COR-L47 (cell line): ENCODE data around the gene LTBP1.

ENCODE experiments used
- DNase-seq: peaks from one replicate; lab custom pipeline; 2025; lab: John Stamatoyannopoulos, UW

The LTBP1 gene

DNA sequence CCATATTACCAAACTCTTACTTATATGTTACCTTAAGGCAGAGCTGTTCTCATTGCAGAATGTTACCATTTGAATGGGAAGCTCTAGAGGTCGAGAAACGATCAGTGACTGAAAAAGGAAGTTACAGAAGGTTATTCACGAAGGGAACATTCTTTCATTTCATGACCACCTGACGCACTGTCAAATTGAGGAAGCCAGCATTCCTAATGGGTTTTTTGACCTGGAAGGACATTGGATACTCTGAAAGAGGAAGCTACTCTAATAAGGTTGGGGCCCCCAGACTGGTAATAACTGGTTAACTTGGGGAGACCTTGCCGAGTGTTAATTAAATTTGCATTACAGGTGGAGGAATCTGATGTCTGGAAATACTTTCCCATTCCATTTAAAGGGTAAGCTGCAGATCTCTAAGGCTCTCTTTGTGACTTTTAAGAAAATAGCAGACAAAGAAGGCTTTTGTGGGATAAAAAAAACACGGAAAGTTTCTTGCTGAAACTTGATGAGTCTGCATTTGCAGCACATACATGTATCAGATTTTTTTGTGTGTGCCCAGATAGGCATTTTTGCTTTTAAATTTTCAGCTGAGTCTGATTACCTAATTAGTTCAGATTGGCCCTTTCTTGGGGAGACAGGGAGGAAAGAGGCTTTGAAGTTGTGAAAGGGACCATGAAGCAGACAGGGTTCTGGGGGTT is 137.1 kb downstream of the LTBP1 start:
- no peak for DNase-seq

- DNase-seq = no peak
Measured at GRCh38 chr2:33084433-33084832, 137.7 kb downstream of the LTBP1 start.

DNA sequence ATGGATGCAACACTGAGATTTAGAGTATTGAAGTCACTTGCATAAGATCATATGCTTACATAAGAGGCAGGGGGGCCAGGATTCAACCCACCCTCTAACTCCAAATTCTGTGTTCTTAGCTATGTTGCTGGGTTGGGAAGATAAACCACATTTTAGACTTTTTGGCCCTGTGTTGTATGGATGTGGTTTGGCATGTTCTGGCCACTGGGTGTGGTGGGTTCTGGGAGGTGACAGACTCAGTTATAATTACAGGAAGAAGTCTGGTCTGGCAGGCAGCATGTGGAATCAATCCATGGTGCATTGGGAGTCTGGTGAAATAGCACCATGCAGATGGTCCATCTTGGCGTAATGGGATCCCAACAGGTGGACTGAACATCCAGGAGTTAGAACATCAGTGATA is 138.9 kb downstream of the LTBP1 start:
- no peak for DNase-seq

DNA sequence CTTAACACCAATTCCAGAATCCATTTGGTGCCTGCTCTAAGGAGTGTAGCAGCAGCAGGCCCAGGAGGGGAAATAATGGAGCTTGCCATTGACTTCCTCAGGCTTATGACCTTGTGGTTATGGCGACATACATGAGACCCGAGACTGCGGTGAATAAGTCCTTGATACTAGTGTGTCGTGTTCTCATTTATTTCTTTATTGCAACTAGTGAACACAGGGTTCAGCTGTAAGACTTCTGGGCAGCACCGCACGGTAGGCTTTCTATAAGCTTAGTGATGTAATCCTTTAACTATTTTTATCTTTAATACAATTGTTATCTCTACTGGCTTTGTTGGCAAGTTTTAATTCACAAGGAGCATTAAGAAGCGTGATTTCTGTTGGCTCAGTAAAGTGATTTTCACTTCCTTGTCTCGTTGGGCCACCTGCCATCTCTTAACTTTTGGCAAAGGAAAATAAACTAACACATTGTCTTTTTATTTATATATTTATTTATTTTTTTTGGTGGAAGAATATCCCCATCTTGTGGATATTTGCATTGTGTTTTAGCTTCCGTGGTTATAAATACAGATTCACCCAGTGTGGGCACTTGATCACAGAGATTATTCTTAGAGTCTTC is 139.8 kb downstream of the LTBP1 start:
- no peak for DNase-seq

DNA sequence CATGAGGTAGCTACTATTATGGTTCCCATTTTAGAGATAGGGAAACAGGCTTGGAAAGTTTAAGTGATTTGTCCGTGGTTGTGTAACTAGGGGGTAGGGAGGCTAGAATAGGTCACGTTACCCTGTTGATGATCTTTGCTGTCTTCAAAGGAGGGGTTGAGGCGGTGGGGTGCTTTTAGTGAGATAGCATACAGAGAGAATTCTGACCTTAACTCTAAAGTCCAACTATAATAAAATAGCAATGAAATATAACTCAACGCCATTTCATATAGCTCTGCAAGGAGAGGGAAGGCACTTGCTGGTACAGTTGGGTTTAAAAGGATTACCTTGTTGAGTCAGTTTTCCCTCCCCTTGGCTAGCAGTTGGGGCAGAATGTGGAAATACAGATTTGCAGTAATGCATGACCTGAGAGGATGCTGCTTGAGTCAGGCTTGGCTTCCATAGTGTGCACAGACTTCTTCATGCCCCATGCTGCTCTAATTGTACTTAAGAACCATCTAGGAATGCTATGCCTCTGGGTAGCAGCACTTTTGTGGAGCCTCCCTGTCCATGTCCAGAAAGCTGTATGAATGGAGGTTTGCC is 143.9 kb downstream of the LTBP1 start:
- DNase-seq = no peak

GRCh38 chr2:33091541-33092123 is 144.9 kb downstream of the LTBP1 start:
- no peak for DNase-seq

GRCh38 chr2:33093283-33093993 is 146.7 kb downstream of the LTBP1 start:
- DNase-seq = no peak

- DNase-seq = no peak
Measured at GRCh38 chr2:33094303-33094702, 147.6 kb downstream of the LTBP1 start.

DNA sequence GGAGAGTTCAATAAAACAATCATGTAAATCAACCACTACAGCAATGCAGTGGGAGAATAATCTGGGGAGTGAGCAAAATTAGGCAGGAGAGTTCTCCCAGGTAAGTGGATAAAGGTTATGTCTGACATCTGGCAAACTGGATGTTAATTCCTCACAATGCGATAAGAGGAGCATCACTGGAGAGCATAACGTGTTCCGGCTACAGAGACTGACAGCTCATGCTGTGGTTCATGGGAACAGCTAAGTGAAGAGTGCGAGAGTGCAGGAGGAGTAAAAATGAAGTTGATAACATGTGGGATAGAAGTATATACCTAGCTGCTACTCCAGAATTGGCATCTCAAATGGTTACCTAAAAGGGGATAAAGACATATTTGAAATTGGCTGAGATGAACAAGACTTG is 153.2 kb downstream of the LTBP1 start:
- DNase-seq = no peak

DNA sequence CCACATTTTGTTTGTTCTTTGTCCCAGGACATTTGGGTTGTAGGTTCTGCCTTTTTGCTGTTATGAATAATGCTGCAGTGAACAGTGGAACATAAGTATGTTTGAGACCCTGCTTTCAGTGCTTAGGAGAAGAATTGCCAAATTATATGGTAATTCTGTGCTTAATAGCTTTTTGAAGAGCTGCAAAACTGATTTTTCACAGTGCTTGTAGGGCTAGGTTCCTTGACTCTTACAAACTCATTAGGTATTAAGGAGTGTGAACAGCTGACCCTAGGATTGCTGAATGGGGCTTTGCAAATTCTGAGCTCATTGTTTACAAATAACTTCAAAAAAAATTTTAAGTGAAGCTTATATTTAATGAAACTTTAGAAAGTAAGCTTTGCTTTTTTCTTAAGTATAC is 154.2 kb downstream of the LTBP1 start:
- DNase-seq = no peak

- DNase-seq = no peak
Measured at GRCh38 chr2:33104052-33104623, 157.4 kb downstream of the LTBP1 start.

- DNase-seq = no peak
Measured at GRCh38 chr2:33104726-33105125, 158.0 kb downstream of the LTBP1 start.

GRCh38 chr2:33106115-33106514 is 159.4 kb downstream of the LTBP1 start:
- DNase-seq = no peak

- no peak for DNase-seq
Measured at GRCh38 chr2:33107690-33108482, 161.1 kb downstream of the LTBP1 start.

- no peak for DNase-seq
Measured at GRCh38 chr2:33108483-33109443, 162.0 kb downstream of the LTBP1 start.

GRCh38 chr2:33110461-33110860 is 163.7 kb downstream of the LTBP1 start:
- no peak for DNase-seq

DNA sequence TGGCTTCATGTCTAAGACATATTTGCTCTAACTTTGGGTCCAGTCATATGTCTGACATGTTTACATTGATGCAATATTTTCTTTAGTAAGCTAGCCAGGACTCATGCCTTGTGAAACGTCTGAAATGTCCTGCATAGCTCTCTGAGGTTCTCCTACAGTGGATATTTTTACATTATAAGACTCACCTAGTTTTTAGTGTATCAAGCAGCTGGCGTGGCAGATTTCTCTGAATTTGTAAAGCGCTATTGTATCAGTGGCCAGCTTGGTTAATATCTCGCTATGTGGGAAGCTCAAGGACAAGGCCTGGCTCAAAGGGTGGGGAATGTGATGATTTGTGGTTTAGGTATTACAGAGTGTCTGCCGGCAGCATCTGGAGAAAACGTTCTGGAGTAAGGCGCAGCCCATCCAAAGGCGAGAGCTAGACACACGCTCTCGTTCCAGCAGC is 164.3 kb downstream of the LTBP1 start:
- DNase-seq = no peak

GRCh38 chr2:33115196-33115595 is 168.4 kb downstream of the LTBP1 start:
- no peak for DNase-seq

DNA sequence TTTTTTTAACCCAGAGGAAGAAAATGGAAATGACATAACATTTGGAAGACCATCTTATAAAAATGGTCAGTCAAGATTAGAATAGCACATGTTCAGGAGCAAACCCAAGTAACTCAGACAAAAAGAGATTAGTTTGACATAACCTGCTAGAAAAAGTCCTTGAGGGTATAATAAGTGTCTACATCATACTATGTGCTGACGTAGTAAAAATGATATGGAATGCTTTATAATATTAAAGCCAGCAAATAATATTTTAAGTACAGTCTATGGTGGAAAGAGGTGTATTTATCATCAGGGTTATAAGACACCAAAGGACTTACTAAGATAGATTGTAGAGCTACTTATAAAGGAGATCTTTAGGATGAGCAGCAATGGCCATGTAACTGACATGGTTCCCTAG is 169.0 kb downstream of the LTBP1 start:
- no peak for DNase-seq

DNA sequence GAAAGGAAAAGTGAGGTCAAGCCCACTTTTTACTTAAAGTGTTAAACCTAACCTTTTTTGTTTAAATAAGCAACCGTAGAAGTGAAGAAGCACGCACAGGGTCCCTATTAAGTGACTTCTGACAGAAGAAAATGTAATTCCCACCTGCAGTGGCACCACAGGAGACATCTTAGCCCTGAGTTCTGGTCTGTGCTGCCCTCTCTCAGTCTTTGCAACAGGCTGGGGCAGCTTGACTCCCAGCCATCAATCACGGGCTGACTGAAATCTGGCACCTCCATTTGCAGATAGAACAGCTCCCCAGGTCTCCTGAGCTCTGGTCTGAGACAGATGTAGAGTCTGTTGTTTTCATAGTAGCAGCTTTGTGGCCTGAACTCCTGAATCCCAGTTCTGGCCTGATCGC is 170.0 kb downstream of the LTBP1 start:
- no peak for DNase-seq
